ENCODE data around the gene RPS29. TPM values are rescaled to one million over a fixed set of nuclear protein-coding genes. Genes with fewer than 3 reads are reported as not detected.

Gene RPS29
- total and polyA plus RNA-seq, 9 of the 15 experiments (the other 6 are each of a cell fraction or from before 2014, with no cell fraction given), result 1,545 to 5,012 (median 2,448) TPM

- TF ChIP-seq ZZZ3 (IDR thresholded peaks at IDR 0.05) (no peak), PHTF2 (CRISPR knock-in tag; IDR thresholded peaks at IDR 0.05) (no peak), CBX2 (IDR thresholded peaks at IDR 0.05; ENCODE audit: insufficient read depth, low read length, poor library complexity, severe bottlenecking) (no peak), ZNF79 (CRISPR knock-in tag; IDR thresholded peaks at IDR 0.05; ENCODE audit: low read depth) (no peak), BRD9 (IDR thresholded peaks at IDR 0.05; ENCODE audit: low read depth, partially characterized antibody) (peak; percentile 79), TBL1XR1 (IDR thresholded peaks at IDR 0.05; ENCODE audit: low read length in 2 of 2) (0 out of 4 replicates have a peak, but pooled peaks of 1 of the 2 experiments have one; percentile 1), ZNF407 (IDR thresholded peaks at IDR 0.05; ENCODE audit: low read depth) (peak; percentile 52; the same call in 1 of the 2 replicates), JUNB (CRISPR knock-in tag; conservative IDR thresholded peaks at IDR 0.05) (no peak), ZFP1 (CRISPR knock-in tag; IDR thresholded peaks at IDR 0.05) (no peak), TCF3 (CRISPR knock-in tag; IDR thresholded peaks at IDR 0.05) (no peak)
- TF ChIP-seq, protein P1, sequence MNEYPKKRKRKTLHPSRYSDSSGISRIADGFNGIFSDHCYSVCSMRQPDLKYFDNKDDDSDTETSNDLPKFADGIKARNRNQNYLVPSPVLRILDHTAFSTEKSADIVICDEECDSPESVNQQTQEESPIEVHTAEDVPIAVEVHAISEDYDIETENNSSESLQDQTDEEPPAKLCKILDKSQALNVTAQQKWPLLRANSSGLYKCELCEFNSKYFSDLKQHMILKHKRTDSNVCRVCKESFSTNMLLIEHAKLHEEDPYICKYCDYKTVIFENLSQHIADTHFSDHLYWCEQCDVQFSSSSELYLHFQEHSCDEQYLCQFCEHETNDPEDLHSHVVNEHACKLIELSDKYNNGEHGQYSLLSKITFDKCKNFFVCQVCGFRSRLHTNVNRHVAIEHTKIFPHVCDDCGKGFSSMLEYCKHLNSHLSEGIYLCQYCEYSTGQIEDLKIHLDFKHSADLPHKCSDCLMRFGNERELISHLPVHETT (CRISPR knock-in tag; conservative IDR thresholded peaks at IDR 0.05 in 1 of 2, IDR thresholded peaks at IDR 0.05 in 1 of 2), result peak in 1 of 2 experiments; percentile 48; a peak in 1 of 4 replicates
- TF ChIP-seq, protein P2, sequence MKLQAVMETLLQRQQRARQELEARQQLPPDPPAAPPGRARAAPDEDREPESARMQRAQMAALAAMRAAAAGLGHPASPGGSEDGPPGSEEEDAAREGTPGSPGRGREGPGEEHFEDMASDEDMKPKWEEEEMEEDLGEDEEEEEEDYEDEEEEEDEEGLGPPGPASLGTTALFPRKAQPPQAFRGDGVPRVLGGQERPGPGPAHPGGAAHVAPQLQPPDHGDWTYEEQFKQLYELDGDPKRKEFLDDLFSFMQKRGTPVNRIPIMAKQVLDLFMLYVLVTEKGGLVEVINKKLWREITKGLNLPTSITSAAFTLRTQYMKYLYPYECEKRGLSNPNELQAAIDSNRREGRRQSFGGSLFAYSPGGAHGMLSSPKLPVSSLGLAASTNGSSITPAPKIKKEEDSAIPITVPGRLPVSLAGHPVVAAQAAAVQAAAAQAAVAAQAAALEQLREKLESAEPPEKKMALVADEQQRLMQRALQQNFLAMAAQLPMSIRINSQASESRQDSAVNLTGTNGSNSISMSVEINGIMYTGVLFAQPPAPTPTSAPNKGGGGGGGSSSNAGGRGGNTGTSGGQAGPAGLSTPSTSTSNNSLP (IDR thresholded peaks at IDR 0.05; ENCODE audit: borderline replicate concordance, low read depth, low read length), result peak; percentile 95
These were observed 687 bp upstream of the RPS29 start (continued) for GRCh38 chr14:49586673-49587460.
